Ascending aorta (tissue), 2 donors: ENCODE data around the gene TEX38. TPM values are rescaled to one million over a fixed set of nuclear protein-coding genes. Genes with fewer than 3 reads are reported as not detected.

Experiments used
- DNase-seq, 2 donors: peaks; one replicate each; pipeline ENCODE4 v3.0.0-alpha.2; 2019; ENCODE audit warnings: low spot score in 2 of 2
- H3K27ac ChIP-seq, 2 donors: fragments of 200-600 bp; sonication (generic); one replicate each; pipeline ENCODE4 v1.5.1; 2016 to 2017; ENCODE audit warnings: mild to moderate bottlenecking in 1 of 2
- H3K27me3 ChIP-seq: fragments of 200-600 bp; sonication (generic); one replicate; pipeline ENCODE4 v1.5.1; 2017
- H3K36me3 ChIP-seq, 2 donors: fragments of 200-600 bp; sonication (generic); one replicate each; pipeline ENCODE4 v1.5.1; 2016
- H3K4me1 ChIP-seq, 2 donors: fragments of 200-600 bp; sonication (generic); one replicate each; pipeline ENCODE4 v1.5.1; 2016 to 2017; ENCODE audit warnings: mild to moderate bottlenecking in 1 of 2
- H3K4me3 ChIP-seq, 2 donors: fragments of 200-600 bp; sonication (generic); one replicate each; pipeline ENCODE4 v1.5.1; 2016 to 2017; ENCODE audit warnings: mild to moderate bottlenecking in 1 of 2
- H3K9me3 ChIP-seq, 2 donors: fragments of 200-600 bp; sonication (generic); one replicate each; pipeline ENCODE4 v1.5.1; 2016
- intact Hi-C: fragments of 100-400 bp; cut with DNase I; formaldehyde crosslinking; loops from one replicate; pipeline ENCODE4 v1.15.1; 2023
- total RNA-seq: library from RNA; depleted of rRNA; stranded (reverse); fragments of >200 nt; gene quantifications from one replicate; pipeline ENCODE4 v1.1.0, GENCODE V29; 2016
- TF ChIP-seq, protein P1 (sequence below), 3 experiments: fragments of 200-600 bp in 2 of 3; fragments of 450-650 bp in 1 of 3; sonication (generic) in 2 of 3; IDR thresholded peaks; one replicate each; pipeline ENCODE4 v1.5.1; 2016 to 2019; ENCODE audit warnings: antibody characterized with exemption in 3 of 3, mild to moderate bottlenecking in 1 of 3, moderate library complexity in 1 of 3

Gene TEX38
- not detected for total RNA-seq

DNA sequence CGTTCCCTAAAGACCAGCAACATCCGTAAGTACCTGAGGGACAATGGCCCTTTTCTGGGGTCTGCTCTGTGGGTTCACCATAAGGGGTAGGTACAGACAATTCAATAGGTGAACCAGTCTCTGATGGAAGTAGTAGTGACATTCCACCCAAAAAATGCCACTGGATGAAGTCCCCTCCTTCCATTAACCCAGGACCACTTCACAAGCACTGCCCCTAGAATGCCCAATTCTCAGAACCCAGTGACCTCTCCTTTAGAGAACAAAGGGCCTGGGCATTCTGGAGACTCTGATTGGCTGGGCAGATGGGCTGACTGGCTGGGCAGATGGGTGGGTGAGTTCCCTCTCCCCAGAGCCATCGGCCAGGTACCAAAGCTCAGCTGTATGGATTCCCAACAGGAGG lies at the start of gene TEX38:
TSS of gene TEX38 (plus strand) at position 301 of the 400 bp plus-strand sequence. CDS start at position 382, 81 bp downstream.
- H3K36me3 ChIP-seq, result peaks cover 5 to 17% of the 10 kb centered on the region in 2 donors
- intact Hi-C loops, result no loop called here
- H3K27ac ChIP-seq, result no peak within 1 kb of the TSS
- no peaks in the 10 kb centered on the region for H3K27me3 ChIP-seq
- no peak for DNase-seq
- no peaks in the 10 kb centered on the region for H3K9me3 ChIP-seq
- no peak within 1 kb of the TSS for H3K4me3 ChIP-seq
- TF ChIP-seq, protein P1, sequence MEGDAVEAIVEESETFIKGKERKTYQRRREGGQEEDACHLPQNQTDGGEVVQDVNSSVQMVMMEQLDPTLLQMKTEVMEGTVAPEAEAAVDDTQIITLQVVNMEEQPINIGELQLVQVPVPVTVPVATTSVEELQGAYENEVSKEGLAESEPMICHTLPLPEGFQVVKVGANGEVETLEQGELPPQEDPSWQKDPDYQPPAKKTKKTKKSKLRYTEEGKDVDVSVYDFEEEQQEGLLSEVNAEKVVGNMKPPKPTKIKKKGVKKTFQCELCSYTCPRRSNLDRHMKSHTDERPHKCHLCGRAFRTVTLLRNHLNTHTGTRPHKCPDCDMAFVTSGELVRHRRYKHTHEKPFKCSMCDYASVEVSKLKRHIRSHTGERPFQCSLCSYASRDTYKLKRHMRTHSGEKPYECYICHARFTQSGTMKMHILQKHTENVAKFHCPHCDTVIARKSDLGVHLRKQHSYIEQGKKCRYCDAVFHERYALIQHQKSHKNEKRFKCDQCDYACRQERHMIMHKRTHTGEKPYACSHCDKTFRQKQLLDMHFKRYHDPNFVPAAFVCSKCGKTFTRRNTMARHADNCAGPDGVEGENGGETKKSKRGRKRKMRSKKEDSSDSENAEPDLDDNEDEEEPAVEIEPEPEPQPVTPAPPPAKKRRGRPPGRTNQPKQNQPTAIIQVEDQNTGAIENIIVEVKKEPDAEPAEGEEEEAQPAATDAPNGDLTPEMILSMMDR (IDR thresholded peaks at IDR 0.05), result no peak
- H3K4me1 ChIP-seq, result peaks cover 9% of the 10 kb centered on the region in 2 donors

DNA sequence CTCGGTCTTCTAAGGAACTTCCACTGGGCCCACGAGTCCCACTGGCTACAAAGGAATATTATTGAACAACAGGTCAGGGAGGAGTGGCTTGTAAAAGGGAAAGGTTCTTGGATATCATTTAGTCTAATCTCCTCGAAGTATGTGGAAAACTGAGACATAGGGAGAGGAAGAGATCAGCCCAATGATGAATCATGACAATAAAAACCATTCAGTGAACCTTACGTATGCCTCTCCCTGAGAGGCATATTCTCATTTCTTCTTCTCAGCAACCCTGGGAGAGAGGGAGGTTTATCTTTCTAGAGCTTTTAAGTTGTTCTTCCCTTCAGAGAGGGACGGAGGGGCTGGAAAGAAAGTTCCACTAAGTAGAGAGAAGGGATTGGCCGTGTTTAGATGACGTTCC lies 49.7 kb upstream of the TEX38 start:
- TF ChIP-seq, protein P1 (IDR thresholded peaks at IDR 0.05), result no peak
- Histone ChIP-seq H3K4me3 (no peak overlapping the region), H3K4me1 (peaks cover 0 to 7% of the 10 kb centered on the region in 2 donors), H3K36me3 (no peaks in the 10 kb centered on the region), H3K9me3 (no peaks in the 10 kb centered on the region), H3K27ac (no peak overlapping the region), H3K27me3 (no peaks in the 10 kb centered on the region)
- intact Hi-C loops, result no loop called here
- DNase-seq, result peak in 1 of 2 donors; percentile 31

DNA sequence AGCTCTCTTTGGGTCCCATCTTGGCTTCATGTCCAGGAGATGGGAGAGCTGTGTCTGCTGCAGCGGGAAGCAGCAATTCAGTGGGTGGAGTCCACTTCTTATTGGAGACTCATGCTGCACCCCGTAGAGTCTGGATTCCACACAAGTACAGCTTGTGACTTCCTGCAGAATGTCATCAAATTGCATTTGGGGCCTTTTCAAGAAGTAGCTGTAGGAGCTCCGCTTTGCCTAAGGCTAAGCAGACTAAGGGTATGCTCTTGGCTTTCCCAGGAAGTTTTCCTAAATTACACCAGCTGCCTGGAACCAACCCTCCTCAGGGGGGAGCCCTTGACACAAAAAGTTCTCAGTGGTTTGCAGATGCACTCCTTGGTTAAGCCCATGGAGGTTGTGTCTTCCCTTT lies 49.3 kb upstream of the TEX38 start:
- TF ChIP-seq, protein P1 (IDR thresholded peaks at IDR 0.05), result peak in 1 of 3 experiments; percentile 32
- Histone ChIP-seq H3K4me1 (peaks cover 0 to 3% of the 10 kb centered on the region in 2 donors), H3K9me3 (no peaks in the 10 kb centered on the region), H3K27ac (no peak overlapping the region), H3K27me3 (no peaks in the 10 kb centered on the region), H3K4me3 (no peak overlapping the region), H3K36me3 (no peaks in the 10 kb centered on the region)
- intact Hi-C loops, result no loop called here
- DNase-seq, result peak in 1 of 2 donors; percentile 56

DNA sequence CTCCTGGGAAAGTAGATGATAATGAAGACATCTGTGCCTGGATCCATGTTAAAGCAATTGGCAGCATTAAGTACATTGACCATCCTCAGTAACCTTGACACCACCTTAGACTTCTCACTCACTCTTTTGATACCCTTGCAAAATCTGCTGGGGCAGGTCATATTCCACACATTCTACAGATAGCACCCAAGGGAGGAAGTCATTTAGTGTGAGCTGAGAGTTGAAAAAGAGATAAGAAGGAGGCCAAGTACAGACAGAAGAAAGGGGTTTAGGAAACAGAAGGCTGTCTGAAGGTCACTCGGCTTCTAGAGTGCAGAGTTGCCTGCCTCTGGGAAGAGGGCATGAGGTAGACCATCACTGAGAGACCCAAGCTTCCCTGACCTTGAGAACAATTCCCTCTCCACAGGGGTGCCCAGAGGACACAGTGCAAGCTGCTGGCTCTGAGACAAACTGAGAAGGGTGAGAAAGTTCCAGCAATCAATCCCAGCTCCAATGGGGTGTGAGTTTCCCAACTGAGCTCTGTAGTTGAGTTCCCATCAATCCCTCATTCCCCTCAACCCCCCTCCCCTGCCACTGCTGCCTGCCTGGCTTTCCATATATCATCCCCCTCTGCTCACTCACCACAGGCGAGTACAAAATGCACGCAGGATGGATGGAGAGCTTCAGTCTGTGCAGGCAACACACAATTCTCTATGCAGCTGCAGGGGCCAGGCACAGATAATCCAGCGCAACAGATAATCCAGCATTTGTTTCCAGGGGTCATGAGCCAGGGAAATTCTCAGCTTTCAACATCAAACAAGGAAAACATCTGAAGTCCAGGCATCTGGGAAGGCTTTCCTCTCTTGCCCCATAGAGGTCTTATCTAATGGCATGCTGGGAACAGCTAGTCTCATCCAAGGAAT lies 47.7 kb upstream of the TEX38 start:
- Histone ChIP-seq H3K9me3 (no peaks in the 10 kb centered on the region), H3K4me1 (no peaks in the 10 kb centered on the region), H3K27ac (no peak overlapping the region), H3K4me3 (no peak overlapping the region), H3K36me3 (no peaks in the 10 kb centered on the region), H3K27me3 (no peaks in the 10 kb centered on the region)
- no peak for DNase-seq
- TF ChIP-seq, protein P1 (IDR thresholded peaks at IDR 0.05), result no peak
- intact Hi-C loops, result no loop called here

DNA sequence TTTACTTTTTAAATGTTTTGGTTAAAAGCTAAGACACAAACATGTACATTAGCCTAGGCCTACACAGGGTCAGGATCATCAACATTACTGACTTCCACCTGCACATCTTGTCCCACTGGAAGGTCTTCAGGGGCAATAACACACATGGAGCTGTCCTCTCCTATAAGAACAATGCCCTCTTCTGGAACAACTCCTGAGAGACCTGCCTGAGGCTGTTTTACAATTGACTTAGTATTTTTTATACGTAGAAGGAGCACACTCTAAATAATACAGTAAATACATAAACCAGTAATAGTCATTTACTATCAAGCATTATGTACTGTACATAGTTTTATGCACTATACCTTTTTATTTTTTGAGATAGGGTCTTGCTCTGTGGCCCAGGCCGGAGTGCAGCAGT lies 40.9 kb upstream of the TEX38 start:
- no peak for DNase-seq
- peaks cover 26 to 55% of the 10 kb centered on the region in 2 donors for H3K36me3 ChIP-seq
- no peaks in the 10 kb centered on the region for H3K27me3 ChIP-seq
- H3K4me1 ChIP-seq, result no peaks in the 10 kb centered on the region
- no peaks in the 10 kb centered on the region for H3K9me3 ChIP-seq
- no peak overlapping the region for H3K4me3 ChIP-seq
- TF ChIP-seq, protein P1 (IDR thresholded peaks at IDR 0.05), result no peak
- H3K27ac ChIP-seq, result no peak overlapping the region
- intact Hi-C loops, result no loop called here
